Measurements from ENCODE around the gene JUN.

- TF ChIP-seq CTCF (conservative IDR thresholded peaks at IDR 0.05; ENCODE audit: low read depth, low read length) = no peak
- no peak for TF ChIP-seq EZH2 (IDR thresholded peaks at IDR 0.05; ENCODE audit: borderline replicate concordance, low read depth, low read length, poor library complexity, severe bottlenecking)
Observed at GRCh38 chr1:58803858-58804257, 20.0 kb upstream of the JUN start.
